ENCODE results near the gene AKAP7.

The AKAP7 gene

GRCh38 chr6:131173680-131174079 is 38.4 kb downstream of the AKAP7 start:
- DNase-seq (no peak), ATAC-seq (ENCODE audit: insufficient read depth, low read depth) (no peak)
- H3K4me3 ChIP-seq (ENCODE audit: low read depth in 1 of 2, low read length in 2 of 2) = no peak overlapping the region
- no peaks in the 10 kb centered on the region; the same call in 1 of the 2 replicates for H3K36me3 ChIP-seq (ENCODE audit: insufficient read depth, low read length)
- H3K4me1 ChIP-seq (ENCODE audit: insufficient read depth, low read length) = no peaks in the 10 kb centered on the region
- H4K20me1 ChIP-seq (ENCODE audit: insufficient read depth, low read length) = no peaks in the 10 kb centered on the region
- no peak overlapping the region for H3K4me2 ChIP-seq (ENCODE audit: insufficient read depth, low read length)
- no peaks in the 10 kb centered on the region for H3K27me3 ChIP-seq (ENCODE audit: insufficient read depth, low read length, poor library complexity)
- no peak overlapping the region for H3K27ac ChIP-seq (ENCODE audit: low read length)
- no peak overlapping the region for H3K9ac ChIP-seq (ENCODE audit: low read depth, low read length)
- no peaks in the 10 kb centered on the region for H3K9me3 ChIP-seq (ENCODE audit: insufficient read depth, low read length, severe bottlenecking)
- H3K79me2 ChIP-seq (ENCODE audit: insufficient read depth, low read length) = no peaks in the 10 kb centered on the region
- H2AFZ ChIP-seq (ENCODE audit: low read depth, low read length) = no peak overlapping the region
- TF ChIP-seq CTCF (IDR thresholded peaks at IDR 0.05; ENCODE audit: borderline replicate concordance, extremely low read depth, low read length, poor library complexity, severe bottlenecking) = no peak
- no peak for TF ChIP-seq EZH2 (IDR thresholded peaks at IDR 0.05; ENCODE audit: borderline replicate concordance, low read depth, low read length, severe bottlenecking)

GRCh38 chr6:131175564-131175963 is 40.3 kb downstream of the AKAP7 start:
- Histone ChIP-seq H3K4me3 (ENCODE audit: low read depth in 1 of 2, low read length in 2 of 2) (no peak overlapping the region), H4K20me1 (ENCODE audit: insufficient read depth, low read length) (no peaks in the 10 kb centered on the region), H3K27me3 (ENCODE audit: insufficient read depth, low read length, poor library complexity) (no peaks in the 10 kb centered on the region), H3K4me2 (ENCODE audit: insufficient read depth, low read length) (no peak overlapping the region), H2AFZ (ENCODE audit: low read depth, low read length) (no peak overlapping the region), H3K36me3 (ENCODE audit: insufficient read depth, low read length) (no peaks in the 10 kb centered on the region; the same call in 1 of the 2 replicates), H3K9ac (ENCODE audit: low read depth, low read length) (no peak overlapping the region), H3K27ac (ENCODE audit: low read length) (no peak overlapping the region), H3K79me2 (ENCODE audit: insufficient read depth, low read length) (no peaks in the 10 kb centered on the region), H3K9me3 (ENCODE audit: insufficient read depth, low read length, severe bottlenecking) (no peaks in the 10 kb centered on the region), H3K4me1 (ENCODE audit: insufficient read depth, low read length) (no peaks in the 10 kb centered on the region)
- ATAC-seq (ENCODE audit: insufficient read depth, low read depth) (no peak), DNase-seq (no peak)
- TF ChIP-seq EZH2 (IDR thresholded peaks at IDR 0.05; ENCODE audit: borderline replicate concordance, low read depth, low read length, severe bottlenecking) (no peak), CTCF (IDR thresholded peaks at IDR 0.05; ENCODE audit: borderline replicate concordance, extremely low read depth, low read length, poor library complexity, severe bottlenecking) (no peak)

DNA sequence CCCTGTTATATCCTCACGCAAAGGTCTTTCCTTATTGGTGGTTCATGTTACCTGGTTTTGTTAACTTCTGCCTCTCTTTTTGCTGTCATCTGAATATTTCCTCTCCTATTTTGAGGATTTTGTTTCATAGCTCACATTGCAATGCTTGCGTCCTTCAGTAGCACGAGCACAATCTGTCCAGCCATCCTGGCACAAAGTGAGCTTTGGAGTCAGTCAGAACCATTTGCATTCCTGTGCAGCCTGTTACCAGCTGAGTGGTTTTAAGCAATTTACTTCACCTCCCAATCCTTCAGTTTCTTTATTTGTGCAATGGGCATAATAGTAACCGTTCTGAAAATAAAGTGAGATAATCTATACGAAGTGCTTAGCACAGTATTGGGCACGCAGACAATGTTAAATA is 42.7 kb downstream of the AKAP7 start:
- no peak overlapping the region for H2AFZ ChIP-seq (ENCODE audit: low read depth, low read length)
- H4K20me1 ChIP-seq (ENCODE audit: insufficient read depth, low read length) = no peaks in the 10 kb centered on the region
- peaks cover 4% of the 10 kb centered on the region for H3K4me1 ChIP-seq (ENCODE audit: insufficient read depth, low read length)
- DNase-seq (no peak), ATAC-seq (ENCODE audit: insufficient read depth, low read depth) (no peak)
- no peaks in the 10 kb centered on the region for H3K9me3 ChIP-seq (ENCODE audit: insufficient read depth, low read length, severe bottlenecking)
- H3K27ac ChIP-seq (ENCODE audit: low read length) = no peak overlapping the region
- no peak overlapping the region for H3K9ac ChIP-seq (ENCODE audit: low read depth, low read length)
- H3K36me3 ChIP-seq (ENCODE audit: insufficient read depth, low read length) = no peaks in the 10 kb centered on the region; the same call in 1 of the 2 replicates
- H3K27me3 ChIP-seq (ENCODE audit: insufficient read depth, low read length, poor library complexity) = no peaks in the 10 kb centered on the region
- no peaks in the 10 kb centered on the region for H3K79me2 ChIP-seq (ENCODE audit: insufficient read depth, low read length)
- TF ChIP-seq CTCF (IDR thresholded peaks at IDR 0.05; ENCODE audit: borderline replicate concordance, extremely low read depth, low read length, poor library complexity, severe bottlenecking) (no peak), EZH2 (IDR thresholded peaks at IDR 0.05; ENCODE audit: borderline replicate concordance, low read depth, low read length, severe bottlenecking) (no peak)
- no peak overlapping the region for H3K4me3 ChIP-seq (ENCODE audit: low read depth in 1 of 2, low read length in 2 of 2)
- no peak overlapping the region for H3K4me2 ChIP-seq (ENCODE audit: insufficient read depth, low read length)

DNA sequence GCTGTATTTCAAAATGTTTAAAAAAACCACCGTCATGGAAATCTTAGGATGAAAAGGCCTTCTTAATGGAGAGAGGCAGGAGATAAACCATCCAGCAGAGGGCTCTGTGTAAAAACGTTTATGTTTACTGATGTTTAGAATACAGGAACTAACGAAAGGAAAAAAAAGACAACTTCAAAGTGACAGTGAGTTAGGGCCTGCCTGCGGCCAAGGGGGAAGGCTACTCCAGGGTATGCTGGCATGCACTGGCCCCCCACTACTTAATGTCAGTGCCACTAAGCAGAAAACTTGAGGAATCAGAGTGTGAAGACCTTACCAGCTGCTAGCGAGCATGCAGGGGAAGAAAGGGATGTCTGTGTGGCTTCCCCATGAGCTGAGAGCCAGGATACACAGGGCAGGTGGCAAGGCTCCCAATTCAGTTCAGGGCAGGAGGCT is 47.7 kb downstream of the AKAP7 start:
- Histone ChIP-seq H3K4me1 (ENCODE audit: insufficient read depth, low read length) (peaks cover 12% of the 10 kb centered on the region), H3K27me3 (ENCODE audit: insufficient read depth, low read length, poor library complexity) (no peaks in the 10 kb centered on the region), H2AFZ (ENCODE audit: low read depth, low read length) (peak overlapping the region; percentile 34; the same call in 1 of the 2 replicates), H3K4me2 (ENCODE audit: insufficient read depth, low read length) (no peak overlapping the region), H4K20me1 (ENCODE audit: insufficient read depth, low read length) (no peaks in the 10 kb centered on the region), H3K79me2 (ENCODE audit: insufficient read depth, low read length) (no peaks in the 10 kb centered on the region), H3K9me3 (ENCODE audit: insufficient read depth, low read length, severe bottlenecking) (peaks cover 2% of the 10 kb centered on the region), H3K27ac (ENCODE audit: low read length) (peak overlapping the region; percentile 57), H3K9ac (ENCODE audit: low read depth, low read length) (no peak overlapping the region; the same call in 1 of the 2 replicates), H3K36me3 (ENCODE audit: insufficient read depth, low read length) (peaks cover 8% of the 10 kb centered on the region; the same call in 1 of the 2 replicates), H3K4me3 (ENCODE audit: low read depth in 1 of 2, low read length in 2 of 2) (no peak overlapping the region)
- peak; percentile 77 for ATAC-seq (ENCODE audit: insufficient read depth, low read depth)
- TF ChIP-seq EZH2 (IDR thresholded peaks at IDR 0.05; ENCODE audit: borderline replicate concordance, low read depth, low read length, severe bottlenecking) (no peak), CTCF (IDR thresholded peaks at IDR 0.05; ENCODE audit: borderline replicate concordance, extremely low read depth, low read length, poor library complexity, severe bottlenecking) (peak; percentile 66)
- peak; percentile 37 for DNase-seq
